Hematopoietic multipotent progenitor cell treated with erythropoietin and hydrocortisone succinate and interleukin-3 and kit ligand, for 17 days (in vitro differentiated cells): Measurements from ENCODE around the gene VIPR2.

Experiments
- DNase-seq: peaks from one replicate; pipeline ENCODE4 v3.0.0-alpha.2; 2015; ENCODE audit warnings: low spot score

Gene VIPR2

DNA sequence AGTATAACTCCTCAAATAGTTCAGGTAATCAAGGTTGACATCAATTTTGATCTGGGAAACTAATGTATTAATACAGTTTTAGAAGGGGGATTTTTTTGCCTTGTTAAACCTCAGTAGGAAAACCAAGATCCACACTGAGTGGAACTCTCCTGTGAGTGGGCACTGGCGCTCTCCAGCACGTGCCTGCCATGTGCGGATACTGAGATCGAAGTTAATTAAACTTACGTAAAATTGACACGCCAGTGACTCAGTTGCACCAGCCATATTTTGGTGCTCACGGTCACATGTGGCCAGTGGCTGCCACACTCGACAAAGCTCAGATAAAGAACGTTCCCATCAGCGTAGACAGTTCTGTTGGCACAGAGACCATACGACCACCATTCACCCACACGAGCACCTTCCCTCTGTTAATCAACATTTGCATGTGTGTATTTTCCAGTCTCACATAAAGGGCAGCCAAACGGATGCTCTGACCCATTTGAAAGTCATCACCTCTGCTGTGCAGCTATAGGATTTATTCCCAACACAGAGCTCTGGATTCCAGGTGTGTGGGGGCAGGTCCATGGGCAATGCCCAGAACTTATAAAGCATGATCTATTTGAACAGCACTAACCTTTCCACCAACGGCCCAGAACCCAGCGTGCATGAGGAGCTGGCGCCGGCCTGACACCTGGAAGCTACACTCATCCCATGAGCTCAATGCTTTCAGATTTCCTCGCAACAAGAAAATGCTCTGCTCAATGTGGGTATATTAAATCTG, 77.7 kb downstream of the VIPR2 start:
- no peak for DNase-seq

DNA sequence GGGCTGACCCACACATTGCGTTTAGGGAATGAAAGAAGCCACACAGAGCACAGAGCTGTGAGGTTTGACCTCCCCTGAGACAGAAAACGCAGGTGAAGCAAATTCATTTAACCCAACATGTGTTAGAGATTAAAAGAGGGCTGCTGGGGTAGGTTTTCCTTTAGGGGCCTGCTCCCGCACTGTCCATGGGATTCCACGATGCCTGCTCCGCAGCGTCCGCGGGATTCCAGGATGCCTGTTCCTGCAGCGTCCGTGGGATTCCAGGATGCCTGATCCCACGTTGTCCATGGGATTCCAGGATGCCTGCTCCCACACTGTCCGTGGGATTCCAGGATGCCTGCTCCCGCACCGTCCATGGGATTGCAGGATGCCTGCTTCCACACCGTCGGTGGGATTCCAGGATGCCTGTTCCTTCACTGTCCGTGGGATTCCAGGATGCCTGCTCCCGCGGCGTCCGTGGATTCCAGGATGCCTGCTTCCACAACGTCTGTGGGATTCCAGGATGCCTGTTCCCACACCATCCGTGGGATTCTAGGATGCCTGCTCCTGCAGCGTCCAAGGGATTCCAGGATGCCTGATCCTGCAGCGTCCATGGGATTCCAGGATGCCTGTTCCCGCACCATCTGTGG, 78.7 kb downstream of the VIPR2 start:
- DNase-seq = no peak

DNA sequence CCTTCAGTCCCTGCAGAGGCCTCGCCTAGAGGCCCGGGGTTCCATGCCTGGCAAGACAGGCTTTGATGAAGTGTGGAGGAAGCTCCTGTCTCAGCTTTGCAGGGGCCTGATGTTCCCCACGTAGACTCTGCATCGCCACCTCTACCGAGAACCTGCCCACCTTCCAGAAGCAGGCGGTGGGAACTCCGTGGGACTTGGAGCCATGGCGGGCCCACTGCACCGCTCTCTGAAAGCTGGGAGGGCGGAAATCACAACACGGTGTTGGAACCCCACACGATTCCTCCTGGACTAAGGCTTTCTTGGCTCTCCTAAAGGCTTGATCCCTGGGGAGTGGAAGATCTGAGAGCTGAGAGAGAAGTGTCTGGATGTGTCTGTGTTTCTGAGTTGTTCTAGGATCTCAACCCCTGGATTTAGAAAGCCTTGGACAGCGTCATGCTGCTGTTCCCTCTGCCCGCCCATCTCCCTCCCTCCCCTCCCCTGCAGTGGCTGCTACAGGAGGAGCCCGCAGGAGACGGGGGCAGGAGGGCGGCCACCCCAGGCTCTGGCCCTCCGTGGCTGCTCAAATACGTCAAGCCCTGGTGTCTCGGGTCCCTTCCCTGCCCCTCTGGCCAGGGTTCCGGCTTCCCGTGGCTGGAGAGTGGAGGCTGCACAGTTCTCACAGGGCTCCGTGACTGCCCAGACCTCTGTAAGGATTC, 79.7 kb downstream of the VIPR2 start:
- DNase-seq = no peak

DNA sequence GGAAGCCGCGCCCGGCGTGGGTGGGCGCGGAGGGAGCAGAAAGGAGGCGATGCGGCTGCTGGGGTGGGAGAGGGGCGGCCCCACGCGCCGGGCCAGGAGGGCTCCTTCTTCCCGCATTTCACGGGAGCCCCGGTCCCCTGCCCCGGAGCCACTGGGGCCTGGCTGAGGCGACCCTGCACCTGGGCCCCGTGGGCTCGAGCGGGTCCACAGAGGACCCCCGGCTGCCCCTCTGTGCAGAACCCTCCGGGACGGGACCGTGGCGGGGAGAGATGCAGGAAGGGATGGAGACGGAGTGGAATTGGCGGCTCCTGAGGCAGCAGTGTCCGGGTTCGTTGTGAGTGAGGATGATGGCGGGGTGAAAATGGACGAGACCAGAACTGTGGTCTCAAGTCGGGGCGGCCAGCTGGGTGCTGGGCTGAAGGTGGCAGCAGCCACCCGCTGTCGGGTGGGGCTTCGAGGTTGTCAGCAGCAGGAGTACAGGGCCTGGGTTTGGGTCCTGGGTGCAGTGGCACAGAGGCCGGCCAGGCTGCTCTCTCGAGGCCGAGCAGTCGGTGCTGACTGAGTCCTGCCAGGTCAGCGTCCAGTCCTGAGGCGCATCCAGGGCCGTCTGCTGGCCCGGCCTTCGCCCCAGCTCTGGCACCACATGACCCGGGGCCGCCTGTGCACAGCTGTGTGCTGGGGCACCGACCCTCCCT, 80.4 kb downstream of the VIPR2 start:
- no peak for DNase-seq

DNA sequence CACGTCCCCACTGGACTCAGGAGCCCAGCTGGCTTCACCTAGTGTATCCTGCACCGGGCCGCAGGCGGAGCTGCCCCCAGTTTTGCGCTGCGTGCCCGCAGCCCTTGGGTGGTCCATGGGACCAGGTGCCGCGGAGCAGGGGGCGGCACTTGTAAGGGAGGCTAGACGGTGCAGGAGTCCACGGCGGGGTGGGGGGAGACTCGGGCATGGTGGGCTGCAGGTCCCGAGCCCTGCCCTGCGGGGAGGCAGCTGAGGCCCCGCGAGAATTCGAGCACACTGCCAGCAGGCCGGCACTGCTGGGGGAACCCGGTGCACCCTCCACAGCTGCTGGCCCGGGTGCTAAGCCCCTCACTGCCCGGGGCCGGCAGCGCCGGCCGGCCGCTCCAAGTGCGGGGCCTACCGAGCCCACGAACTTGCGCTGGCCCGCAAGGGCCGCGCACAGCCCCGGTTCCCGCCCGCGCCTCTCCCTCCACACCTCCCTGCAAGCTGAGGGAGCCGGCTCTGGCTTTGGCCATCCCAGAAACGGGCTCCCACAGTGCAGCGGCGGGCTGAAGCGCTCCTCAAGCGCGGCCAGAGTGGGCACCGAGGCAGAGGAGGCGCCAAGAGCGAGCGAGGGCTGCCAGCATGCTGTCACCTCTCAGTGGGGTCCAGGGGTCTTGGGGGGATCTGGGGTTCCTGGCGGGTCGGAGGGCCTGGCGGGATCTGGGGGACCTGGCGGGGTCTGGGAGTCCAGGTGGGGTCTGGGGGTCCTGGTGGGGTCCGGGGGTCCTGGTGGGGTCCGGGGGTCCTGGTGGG, 81.4 kb downstream of the VIPR2 start:
- DNase-seq = no peak

DNA sequence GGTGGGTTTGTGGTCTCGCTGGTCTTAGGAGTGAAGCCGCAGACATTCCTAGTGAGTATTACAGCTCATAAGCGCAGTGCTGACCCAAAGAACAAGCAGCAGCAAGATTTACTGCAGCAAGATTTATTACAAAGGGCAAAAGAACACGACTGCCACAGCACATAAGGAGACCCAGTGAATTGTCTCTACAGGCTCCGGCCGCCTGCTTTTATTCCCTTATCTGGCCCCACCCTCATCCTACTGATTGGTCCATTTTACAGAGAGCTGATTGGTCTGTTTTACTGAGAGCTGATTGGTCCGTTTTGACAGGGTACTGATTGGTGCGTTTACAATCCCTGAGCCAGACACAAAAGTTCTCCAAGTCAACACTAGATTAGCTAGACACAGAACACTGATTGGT, 82.1 kb downstream of the VIPR2 start:
- no peak for DNase-seq

DNA sequence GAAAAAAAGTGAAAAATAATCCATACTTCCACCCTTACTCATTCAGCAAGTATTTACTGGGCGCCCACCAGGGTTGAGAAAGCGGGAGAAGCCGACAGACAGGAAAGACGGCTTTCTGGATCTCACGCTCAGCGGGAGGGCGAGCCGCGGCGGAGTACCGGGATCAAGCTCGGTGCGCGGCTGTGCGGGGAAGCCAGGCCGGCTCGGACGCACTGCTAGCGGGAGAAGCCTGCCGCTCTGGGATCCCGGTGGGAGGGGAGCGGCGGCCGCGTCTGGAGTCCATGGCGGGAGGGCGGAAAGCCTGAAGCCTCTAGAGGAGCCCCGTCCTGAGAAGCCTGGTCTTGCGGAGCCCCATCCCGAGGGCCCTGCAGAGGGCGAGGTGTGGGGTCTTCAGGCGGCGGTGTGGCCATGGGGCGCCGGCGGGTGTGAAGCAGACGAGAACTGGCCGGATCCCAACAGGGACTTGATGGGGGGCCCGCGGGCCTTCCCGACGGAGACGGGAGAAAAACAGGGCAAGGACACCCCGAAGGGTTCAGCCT, 82.9 kb downstream of the VIPR2 start:
- no peak for DNase-seq

DNA sequence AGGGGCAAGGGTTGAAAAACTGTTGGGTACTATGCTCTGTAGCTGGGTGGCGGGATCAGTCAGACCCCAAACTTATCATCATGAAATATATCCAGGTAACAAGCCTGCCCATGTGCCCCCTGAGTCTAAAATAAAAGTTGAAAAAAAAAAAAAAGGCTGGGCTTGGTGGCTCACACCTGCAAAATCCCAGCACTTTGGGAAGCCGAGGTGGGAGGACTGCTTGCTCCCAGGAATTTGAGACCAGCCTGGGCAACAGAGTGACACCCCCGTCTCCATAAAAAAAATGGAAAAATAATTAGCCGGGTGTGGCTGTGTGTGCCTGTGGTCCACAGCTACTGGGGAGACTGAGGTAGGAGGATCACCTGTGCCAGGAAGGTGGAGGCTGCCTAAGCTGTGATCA, 83.5 kb downstream of the VIPR2 start:
- DNase-seq = no peak

DNA sequence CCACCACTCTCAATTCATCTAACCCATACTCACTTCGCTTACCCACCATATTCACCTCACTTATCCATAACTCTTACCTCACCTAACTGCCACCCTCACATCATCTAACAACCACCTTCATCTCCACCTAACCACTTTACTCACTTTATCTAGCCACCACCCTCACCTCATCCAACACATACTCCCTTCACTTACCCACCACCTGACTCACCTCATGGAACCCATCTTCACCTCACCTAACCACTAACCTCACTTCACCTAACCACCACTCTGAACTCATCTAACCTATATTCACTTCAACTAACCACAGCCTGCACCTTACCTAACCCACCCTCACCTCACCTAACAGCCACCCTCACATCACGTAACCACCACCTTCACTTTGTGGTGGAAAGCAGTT, 84.2 kb downstream of the VIPR2 start:
- no peak for DNase-seq

DNA sequence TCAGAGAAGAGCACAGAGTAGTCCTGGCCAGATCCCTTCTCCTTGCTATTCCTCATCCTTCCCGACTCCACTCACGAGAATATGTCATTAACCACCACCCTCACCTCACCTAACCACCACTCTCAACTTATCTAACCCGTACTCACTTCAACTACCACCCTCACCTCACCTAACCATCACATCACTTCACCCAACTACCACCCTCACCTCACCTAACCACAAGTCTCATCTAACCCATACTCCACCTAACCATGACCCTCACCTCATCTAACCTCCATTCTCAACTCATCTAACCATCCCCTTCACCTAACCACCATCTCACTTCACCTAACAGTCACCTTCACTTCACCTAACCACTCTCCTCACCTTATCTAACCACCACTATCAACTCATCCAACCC, 85.0 kb downstream of the VIPR2 start:
- no peak for DNase-seq

DNA sequence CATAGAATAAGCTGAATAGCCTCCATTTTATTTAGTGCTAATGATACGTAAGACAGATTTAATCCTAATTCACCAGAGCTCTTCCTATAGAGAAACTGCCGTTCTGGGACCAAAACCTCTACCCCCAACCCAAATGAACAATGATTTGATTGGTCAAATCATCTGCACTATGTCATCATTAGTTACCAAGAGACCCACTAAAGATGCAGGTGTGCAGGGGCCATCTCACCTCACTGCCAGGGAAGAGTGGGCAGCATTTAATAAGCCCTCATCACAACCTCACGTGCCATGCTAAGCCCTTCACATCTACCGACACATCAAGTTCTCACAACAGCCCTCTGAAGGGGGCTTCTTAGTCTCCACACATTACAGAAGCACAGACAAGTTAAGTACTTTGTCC, 87.0 kb downstream of the VIPR2 start:
- no peak for DNase-seq

DNA sequence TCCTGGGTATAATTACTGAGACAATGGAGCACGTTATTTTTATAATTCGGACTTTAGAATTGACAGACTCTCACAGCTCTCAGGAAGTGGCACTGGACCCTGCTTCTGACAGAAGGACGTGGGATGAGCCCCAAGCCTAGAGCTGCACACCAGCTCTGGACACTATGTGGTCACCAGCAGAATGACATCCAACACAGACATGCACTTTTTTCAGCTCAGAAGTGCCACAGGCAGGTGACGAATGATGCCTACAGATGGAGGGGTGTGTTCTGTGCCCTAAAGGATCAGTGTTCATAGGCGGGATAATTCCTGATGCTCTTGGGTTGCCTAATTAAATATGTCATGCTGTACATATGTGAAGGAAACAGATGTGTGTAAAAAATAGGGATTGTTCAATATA, 87.9 kb downstream of the VIPR2 start:
- DNase-seq = no peak

DNA sequence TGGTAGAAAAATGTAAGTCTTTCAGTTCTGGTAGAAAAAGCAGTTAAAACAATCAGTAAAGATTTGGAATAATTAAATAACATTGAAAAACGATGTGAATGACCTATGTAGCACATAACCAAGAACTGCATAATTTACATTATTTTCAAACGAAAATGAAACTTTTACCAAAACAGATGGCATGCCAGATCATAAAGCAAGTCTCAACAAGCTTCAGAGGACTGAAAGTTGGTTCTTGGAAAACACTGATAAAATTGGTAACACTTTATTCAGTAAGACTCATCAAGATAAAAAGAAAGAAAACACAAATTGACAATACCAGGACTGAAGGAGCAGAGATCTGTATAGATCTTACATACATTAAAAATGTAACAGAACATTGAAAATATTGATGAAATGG, 92.8 kb downstream of the VIPR2 start:
- DNase-seq = no peak

DNA sequence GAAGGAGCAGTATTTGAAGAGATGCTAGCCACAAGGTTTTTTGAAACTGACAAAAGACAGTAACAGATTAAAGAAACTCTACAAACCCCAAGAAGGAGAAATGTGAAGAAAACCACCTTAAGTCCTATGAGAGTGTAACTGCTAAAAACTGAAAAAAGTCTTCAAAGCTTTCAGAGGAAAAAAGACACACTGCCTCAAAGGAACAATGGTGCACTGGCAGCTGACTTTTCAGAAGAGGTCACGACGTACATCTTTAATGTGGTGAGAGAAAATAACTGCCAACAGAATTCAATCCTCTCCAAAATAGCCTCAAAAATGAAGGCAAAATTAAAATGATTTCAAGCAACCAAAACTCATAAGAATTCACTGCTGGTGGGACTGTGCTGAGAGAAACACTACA, 94.0 kb downstream of the VIPR2 start:
- no peak for DNase-seq

DNA sequence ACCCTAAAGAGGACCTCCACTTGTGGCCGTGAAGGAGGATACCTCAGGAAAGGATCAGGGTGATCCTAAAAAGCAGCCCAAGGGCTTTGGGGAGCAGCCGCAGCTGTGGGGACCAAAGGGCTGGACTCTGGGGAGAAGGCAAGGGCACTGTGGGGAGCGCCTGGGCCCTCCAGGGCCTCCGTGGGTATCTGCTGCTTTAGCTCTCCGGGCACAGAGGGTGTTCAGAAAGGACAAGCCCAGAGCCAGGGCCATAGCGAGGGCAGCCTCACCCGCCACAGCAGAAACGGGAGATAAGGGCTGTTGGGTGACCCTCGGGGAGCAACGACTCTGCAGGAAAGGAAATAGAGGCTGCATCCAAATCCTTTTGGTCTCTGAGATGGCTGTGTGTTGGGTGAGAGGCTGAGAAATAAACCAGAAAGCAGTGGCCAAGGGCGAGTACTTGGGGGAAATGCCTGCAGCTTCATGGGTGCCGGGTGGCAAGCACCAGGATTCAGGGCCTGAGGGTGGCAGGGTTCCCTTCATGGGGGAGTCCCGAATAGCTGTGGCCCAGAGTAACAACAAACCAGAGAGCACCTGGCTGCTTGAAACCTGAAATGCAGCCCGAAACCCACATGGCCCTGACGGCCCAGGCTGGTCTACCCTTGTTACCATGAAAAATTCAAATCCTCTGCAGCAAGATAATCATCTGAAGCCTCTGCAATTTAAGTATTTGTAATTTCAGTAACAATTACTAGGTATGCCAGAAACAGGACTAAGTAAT, 95.2 kb downstream of the VIPR2 start:
- no peak for DNase-seq

DNA sequence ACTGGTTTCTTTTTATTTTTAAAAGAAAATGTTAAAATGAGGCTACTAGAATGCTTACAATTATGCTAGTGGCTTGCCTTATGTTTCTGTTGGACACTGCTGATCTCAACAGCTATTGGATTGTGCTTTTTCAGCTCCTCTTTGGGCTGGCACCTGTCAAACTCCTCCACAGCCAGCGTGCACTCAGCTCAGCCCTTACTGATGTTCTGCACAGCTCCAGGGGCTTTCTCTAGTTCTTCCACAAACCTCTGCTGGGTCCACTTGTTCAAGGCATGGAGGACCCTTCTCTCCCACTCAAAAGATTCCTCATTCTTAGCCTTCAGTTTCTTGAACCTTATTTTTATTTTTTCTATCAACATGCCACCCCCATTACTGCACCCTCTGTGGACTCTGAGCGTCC, 96.0 kb downstream of the VIPR2 start:
- no peak for DNase-seq

DNA sequence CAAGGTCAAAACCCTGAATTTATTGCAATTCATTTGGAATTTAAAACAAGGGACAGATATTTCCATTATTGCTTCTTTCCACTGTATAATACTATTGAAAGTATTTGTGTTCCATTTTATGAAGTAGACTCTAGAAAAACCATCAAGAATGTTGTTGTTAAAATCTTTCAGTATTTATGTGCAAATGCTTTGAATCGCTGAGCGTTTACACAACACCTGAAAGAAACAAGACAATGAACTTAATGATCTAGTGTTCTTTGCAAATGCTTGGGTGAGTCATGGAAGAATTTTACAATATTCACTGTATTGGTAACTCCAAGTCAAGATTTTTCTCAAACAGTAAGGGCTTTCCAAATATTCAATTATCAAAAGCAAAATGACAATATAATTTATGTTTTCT, 97.1 kb downstream of the VIPR2 start:
- no peak for DNase-seq

DNA sequence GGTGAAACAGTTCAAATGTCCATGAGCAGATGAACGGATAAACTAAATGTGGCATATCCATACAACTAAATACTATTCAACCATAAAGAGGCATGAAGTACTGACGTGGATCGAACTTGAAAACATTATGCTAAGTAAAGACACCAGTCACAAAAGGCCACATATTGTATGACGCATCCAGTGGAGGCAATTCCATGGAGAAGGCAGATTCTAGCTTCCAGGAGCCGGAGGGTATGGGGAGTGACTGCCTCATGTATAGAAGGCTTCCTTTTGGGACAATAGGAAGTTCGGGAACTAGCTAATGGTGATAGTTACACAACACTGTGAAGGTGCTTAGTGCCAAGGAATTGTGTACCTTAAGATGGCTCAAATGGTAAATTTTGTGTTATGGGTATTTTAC, 98.4 kb downstream of the VIPR2 start:
- DNase-seq = no peak

DNA sequence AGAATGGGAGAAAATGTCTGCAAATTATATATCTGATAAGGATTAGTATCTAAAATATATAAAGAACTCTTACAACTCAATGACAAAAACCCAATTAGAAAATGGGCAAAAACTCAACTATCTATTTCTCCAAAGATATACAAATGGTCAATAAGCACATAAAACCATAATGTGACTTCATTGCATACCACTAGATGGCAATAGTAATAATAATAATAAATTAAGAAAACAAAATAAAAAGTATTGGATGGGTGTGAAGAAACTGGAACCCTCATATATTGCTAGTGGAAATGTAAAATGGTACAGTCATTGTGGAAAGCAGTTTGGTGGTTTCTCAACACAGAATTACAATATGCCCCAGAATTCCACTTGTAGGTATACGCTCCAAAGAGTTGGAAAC, 98.8 kb downstream of the VIPR2 start:
- no peak for DNase-seq

DNA sequence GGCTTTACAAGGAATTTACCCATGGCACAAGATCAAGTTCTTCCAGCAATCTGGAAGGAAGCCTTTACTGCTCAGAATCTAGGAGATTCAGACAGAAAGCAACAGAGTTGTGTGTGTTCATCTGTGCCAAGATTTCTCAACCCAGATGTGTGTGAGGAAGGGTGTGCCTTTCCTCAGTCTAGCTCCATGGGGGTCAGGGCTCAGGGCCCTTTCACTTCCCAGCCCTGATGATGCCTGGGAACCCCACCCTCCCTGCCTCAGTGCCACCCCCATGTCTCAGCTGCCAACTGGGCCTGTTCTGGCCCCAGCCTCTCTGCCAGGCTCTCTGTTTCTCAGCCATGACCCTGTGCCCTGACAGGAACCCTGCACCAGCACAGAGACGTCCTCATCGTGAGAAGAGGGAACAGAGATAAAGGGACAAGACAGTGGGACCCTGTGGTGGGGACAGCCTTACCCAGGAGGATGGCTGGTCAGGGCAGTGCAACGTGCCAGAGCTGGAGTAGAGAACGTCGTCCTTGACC, 102.0 kb downstream of the VIPR2 start:
- DNase-seq = no peak

DNA sequence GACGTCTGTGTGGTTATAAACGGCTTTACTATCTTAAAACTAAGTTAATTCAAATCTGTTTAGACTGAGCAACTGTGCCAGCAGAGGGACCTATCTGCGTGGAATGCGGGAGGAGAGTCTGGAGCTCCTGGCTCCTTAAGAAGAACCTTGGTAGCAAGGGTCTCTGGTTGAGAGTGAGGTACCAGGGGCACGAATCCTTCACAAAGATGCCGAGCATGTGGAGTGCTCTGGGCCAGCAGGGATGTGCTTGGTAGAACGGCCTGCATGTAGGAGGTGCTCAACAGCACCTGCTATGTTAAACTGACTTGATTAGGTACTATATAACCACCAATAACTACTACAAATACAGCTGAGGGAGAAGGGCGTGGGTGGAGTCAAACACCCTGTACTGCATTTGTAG, 102.6 kb downstream of the VIPR2 start:
- DNase-seq = no peak
